Measurements from ENCODE around the gene VPREB3. TPM values are rescaled to one million over a fixed set of nuclear protein-coding genes. Genes with fewer than 3 reads are reported as not detected.

VPREB3 gene
- total RNA-seq, 2 experiments from 2014 or later: not detected

GRCh38 chr22:23778577-23778900 is 24.3 kb upstream of the VPREB3 start:
- Histone ChIP-seq H3K4me1 (ENCODE audit: insufficient read depth, low read length) (peaks cover 1% of the 10 kb centered on the region), H3K4me3 (ENCODE audit: low read length) (no peak overlapping the region), H3K27me3 (ENCODE audit: control insufficient read depth in 1 of 2, insufficient read depth in 2 of 2, low read length in 2 of 2) (no peaks in the 10 kb centered on the region), H3K9me3 (ENCODE audit: control insufficient read depth in 1 of 2, insufficient read depth in 1 of 2, low read length in 2 of 2) (no peaks in the 10 kb centered on the region), H3K36me3 (ENCODE audit: insufficient read depth, low read length) (no peaks in the 10 kb centered on the region), H3K27ac (ENCODE audit: low read depth in 1 of 2, low read length in 2 of 2) (no peak overlapping the region)
- Mint-ChIP-seq H3K9me3 (no peaks in the 10 kb centered on the region), H3K27ac (no peak overlapping the region), H3K4me1 (ENCODE audit: low read depth) (peaks cover 1% of the 10 kb centered on the region), H3K27me3 (no peaks in the 10 kb centered on the region), H3K4me3 (no peak overlapping the region), H3K36me3 (ENCODE audit: low read depth) (no peaks in the 10 kb centered on the region)
- POLR2A ChIA-PET: interaction anchor here (1.2 kb wide), 1 partner anchor 8 kb away, joined by 4 read pairs; the partner anchor contains the start of gene SMARCB1
- TF ChIP-seq, protein P1, sequence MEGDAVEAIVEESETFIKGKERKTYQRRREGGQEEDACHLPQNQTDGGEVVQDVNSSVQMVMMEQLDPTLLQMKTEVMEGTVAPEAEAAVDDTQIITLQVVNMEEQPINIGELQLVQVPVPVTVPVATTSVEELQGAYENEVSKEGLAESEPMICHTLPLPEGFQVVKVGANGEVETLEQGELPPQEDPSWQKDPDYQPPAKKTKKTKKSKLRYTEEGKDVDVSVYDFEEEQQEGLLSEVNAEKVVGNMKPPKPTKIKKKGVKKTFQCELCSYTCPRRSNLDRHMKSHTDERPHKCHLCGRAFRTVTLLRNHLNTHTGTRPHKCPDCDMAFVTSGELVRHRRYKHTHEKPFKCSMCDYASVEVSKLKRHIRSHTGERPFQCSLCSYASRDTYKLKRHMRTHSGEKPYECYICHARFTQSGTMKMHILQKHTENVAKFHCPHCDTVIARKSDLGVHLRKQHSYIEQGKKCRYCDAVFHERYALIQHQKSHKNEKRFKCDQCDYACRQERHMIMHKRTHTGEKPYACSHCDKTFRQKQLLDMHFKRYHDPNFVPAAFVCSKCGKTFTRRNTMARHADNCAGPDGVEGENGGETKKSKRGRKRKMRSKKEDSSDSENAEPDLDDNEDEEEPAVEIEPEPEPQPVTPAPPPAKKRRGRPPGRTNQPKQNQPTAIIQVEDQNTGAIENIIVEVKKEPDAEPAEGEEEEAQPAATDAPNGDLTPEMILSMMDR (IDR thresholded peaks at IDR 0.05): no peak
- CTCF ChIA-PET: no interaction called here
- DNase-seq (no peak), ATAC-seq (ENCODE audit: poor library complexity) (no peak)
- intact Hi-C loops (cut with DNase I, micrococcal nuclease): no loop called here

GRCh38 chr22:23777776-23778576 is 23.8 kb upstream of the VPREB3 start:
- Histone ChIP-seq H3K4me3 (ENCODE audit: low read length) (no peak overlapping the region), H3K36me3 (ENCODE audit: insufficient read depth, low read length) (no peaks in the 10 kb centered on the region), H3K9me3 (ENCODE audit: control insufficient read depth in 1 of 2, insufficient read depth in 1 of 2, low read length in 2 of 2) (no peaks in the 10 kb centered on the region), H3K27ac (ENCODE audit: low read depth in 1 of 2, low read length in 2 of 2) (no peak overlapping the region), H3K27me3 (ENCODE audit: control insufficient read depth in 1 of 2, insufficient read depth in 2 of 2, low read length in 2 of 2) (no peaks in the 10 kb centered on the region), H3K4me1 (ENCODE audit: insufficient read depth, low read length) (peaks cover 7% of the 10 kb centered on the region)
- ChIA-PET CTCF (no interaction called here), POLR2A (interaction anchor here (1.0 to 1.2 kb wide), 2 partner anchors 9 to 117 kb away, joined by 3 to 4 read pairs; partner anchors contain the start of gene SMARCB1)
- H3K4me3 Mint-ChIP-seq: no peak overlapping the region
- H3K9me3 Mint-ChIP-seq: no peaks in the 10 kb centered on the region
- no peaks in the 10 kb centered on the region for H3K36me3 Mint-ChIP-seq (ENCODE audit: low read depth)
- TF ChIP-seq, protein P1 (IDR thresholded peaks at IDR 0.05): no peak
- intact Hi-C loops (cut with DNase I, micrococcal nuclease): no loop called here
- no peaks in the 10 kb centered on the region for H3K27me3 Mint-ChIP-seq
- no peak overlapping the region for H3K27ac Mint-ChIP-seq
- ATAC-seq (ENCODE audit: poor library complexity) (no peak), DNase-seq (no peak)
- H3K4me1 Mint-ChIP-seq (ENCODE audit: low read depth): peaks cover 7% of the 10 kb centered on the region

GRCh38 chr22:23775779-23776375 is 21.7 kb upstream of the VPREB3 start:
- Mint-ChIP-seq H3K4me1 (ENCODE audit: low read depth) (peaks cover 15% of the 10 kb centered on the region), H3K9me3 (no peaks in the 10 kb centered on the region), H3K36me3 (ENCODE audit: low read depth) (no peaks in the 10 kb centered on the region), H3K4me3 (no peak overlapping the region), H3K27me3 (no peaks in the 10 kb centered on the region), H3K27ac (no peak overlapping the region)
- no peaks in the 10 kb centered on the region for H3K36me3 ChIP-seq (ENCODE audit: insufficient read depth, low read length)
- no peak overlapping the region for H3K27ac ChIP-seq (ENCODE audit: low read depth in 1 of 2, low read length in 2 of 2)
- no peak overlapping the region for H3K4me3 ChIP-seq (ENCODE audit: low read length)
- ATAC-seq (ENCODE audit: poor library complexity) (no peak), DNase-seq (no peak)
- TF ChIP-seq, protein P1 (IDR thresholded peaks at IDR 0.05): no peak
- ChIA-PET CTCF (interaction anchor here (0.9 kb wide), 1 partner anchor 9 kb away, joined by 3 read pairs; no protein-coding TSS in a partner anchor), POLR2A (interaction anchor here (0.6 to 1.5 kb wide), 3 partner anchors 13 to 59 kb away, joined by 3 to 4 read pairs (median 3); partner anchors contain the start of gene C22orf15)
- intact Hi-C loops (cut with DNase I, micrococcal nuclease): no loop called here
- no peaks in the 10 kb centered on the region for H3K9me3 ChIP-seq (ENCODE audit: control insufficient read depth in 1 of 2, insufficient read depth in 1 of 2, low read length in 2 of 2)
- H3K4me1 ChIP-seq (ENCODE audit: insufficient read depth, low read length): peaks cover 22% of the 10 kb centered on the region
- no peaks in the 10 kb centered on the region for H3K27me3 ChIP-seq (ENCODE audit: control insufficient read depth in 1 of 2, insufficient read depth in 2 of 2, low read length in 2 of 2)
